Lung (tissue), 12 donors: ENCODE measurements around the gene STXBP5. TPM values are rescaled to one million over a fixed set of nuclear protein-coding genes. Genes with fewer than 3 reads are reported as not detected.

ENCODE experiments used
- ATAC-seq: fragments of 200-7000 bp; cut with Tn5 transposase; one replicate; pipeline ENCODE4 v1.9.1; 2020; ENCODE audit warnings: moderate number of reproducible peaks; ENCODE audit not compliant: insufficient read depth, low FRiP score
- DNase-seq, 3 donors: peaks; one replicate each; pipeline ENCODE4 v3.0.0-alpha.2; 2013 to 2017
- H3K27ac ChIP-seq, 2 donors: one replicate each; pipeline ENCODE4 v1.5.1; 2013; ENCODE audit warnings: mild to moderate bottlenecking in 2 of 2, moderate library complexity in 2 of 2, control low read depth in 1 of 2, inconsistent platforms in 1 of 2, low read depth in 1 of 2, low read length in 1 of 2
- H3K27me3 ChIP-seq, 3 donors: one replicate each; pipeline ENCODE4 v1.5.1; 2013; ENCODE audit warnings: low read length in 2 of 3; ENCODE audit not compliant: control insufficient read depth in 3 of 3, insufficient read depth in 3 of 3
- H3K36me3 ChIP-seq, 4 donors: one replicate each; pipeline ENCODE4 v1.5.1; 2013; ENCODE audit warnings: low read length in 4 of 4, mild to moderate bottlenecking in 1 of 4, moderate library complexity in 1 of 4; ENCODE audit not compliant: control insufficient read depth in 4 of 4, insufficient read depth in 4 of 4
- H3K4me1 ChIP-seq, 5 donors: one replicate each; pipeline ENCODE4 v1.5.1; 2013; ENCODE audit warnings: low read length in 5 of 5, mild to moderate bottlenecking in 2 of 5, moderate library complexity in 1 of 5; ENCODE audit not compliant: control insufficient read depth in 5 of 5, insufficient read depth in 5 of 5
- H3K4me3 ChIP-seq: one replicate; pipeline ENCODE4 v1.5.1; 2013; ENCODE audit warnings: mild to moderate bottlenecking, control low read depth, moderate library complexity
- H3K9ac ChIP-seq, 2 donors: one replicate each; pipeline ENCODE4 v1.5.1; 2013; ENCODE audit warnings: low read length in 2 of 2, control low read depth in 1 of 2; ENCODE audit not compliant: insufficient read depth in 1 of 2
- H3K9me3 ChIP-seq, 4 donors: one replicate each; pipeline ENCODE4 v1.5.1; 2013; ENCODE audit warnings: low read length in 3 of 4, mild to moderate bottlenecking in 1 of 4, moderate library complexity in 1 of 4; ENCODE audit not compliant: control insufficient read depth in 4 of 4, insufficient read depth in 3 of 4
- CTCF ChIP-seq: IDR thresholded peaks from 2 replicates; pipeline ENCODE4 v1.5.1; 2012; ENCODE audit warnings: mild to moderate bottlenecking; ENCODE audit errors: control extremely low read depth, extremely low read depth
- WGBS, 2 donors: extraction: QIAGEN DNeasy Blood & Tissue Kit; methylation state at CpG; one replicate each; pipeline ENCODE4 v1.1.7; 2013; 5-methylcytosine and 5-hydroxymethylcytosine counted together
- polyA plus RNA-seq, 2 donors: library from polyadenylated mRNA; stranded (reverse); fragments of 200-250 nt; gene quantifications; one replicate each; pipeline ENCODE4 v1.2.1, GENCODE V29; 2013
- total RNA-seq, 2 donors: library from RNA; depleted of rRNA in 1 of 2; stranded (reverse); fragments of >200 nt in 1 of 2; gene quantifications; one replicate each; pipeline ENCODE4 v1.2.1, GENCODE V29; 2014 to 2021
- donor health status: control.
- donor health status: control.
- donor health status: Bipolar disorder and iron deficiency.
- donor health status: healthy.
- donor health status: DM: yes; HTN: yes; CAD: no.

Gene STXBP5
- total and polyA plus RNA-seq, 4 donors, result 6.2 to 29.0 (median 12.9) TPM

GRCh38 chr6:147429794-147430193, 225.6 kb downstream of the STXBP5 start:
- Histone ChIP-seq H3K27me3 (no peaks in the 10 kb centered on the region), H3K9ac (no peak overlapping the region), H3K4me1 (peaks cover 0 to 2% (median 0%) of the 10 kb centered on the region in 5 donors), H3K36me3 (no peaks in the 10 kb centered on the region), H3K27ac (no peak overlapping the region), H3K4me3 (no peak overlapping the region), H3K9me3 (no peaks in the 10 kb centered on the region)
- 53 to 69% methylated on average over 3 of the region's 3 CpGs for WGBS, 2 donors
- no peak for TF ChIP-seq CTCF
- DNase-seq (no peak), ATAC-seq (no peak)

GRCh38 chr6:147430811-147431210, 226.6 kb downstream of the STXBP5 start:
- no peak for TF ChIP-seq CTCF
- Histone ChIP-seq H3K4me1 (peaks cover 0 to 2% (median 0%) of the 10 kb centered on the region in 5 donors), H3K4me3 (no peak overlapping the region), H3K36me3 (no peaks in the 10 kb centered on the region), H3K9ac (no peak overlapping the region), H3K9me3 (no peaks in the 10 kb centered on the region), H3K27ac (no peak overlapping the region), H3K27me3 (no peaks in the 10 kb centered on the region)
- 89 to 95% methylated on average over 2 of the region's 2 CpGs for WGBS, 2 donors
- ATAC-seq, result no peak
- DNase-seq, result no peak

GRCh38 chr6:147434076-147434475, 229.9 kb downstream of the STXBP5 start:
- 88 to 90% methylated on average over 4 of the region's 4 CpGs for WGBS, 2 donors
- Histone ChIP-seq H3K9me3 (no peaks in the 10 kb centered on the region), H3K36me3 (no peaks in the 10 kb centered on the region), H3K27me3 (no peaks in the 10 kb centered on the region), H3K4me3 (no peak overlapping the region), H3K9ac (no peak overlapping the region), H3K27ac (no peak overlapping the region), H3K4me1 (peaks cover 0 to 2% (median 0%) of the 10 kb centered on the region in 5 donors)
- DNase-seq (no peak), ATAC-seq (no peak)
- TF ChIP-seq CTCF, result no peak

- H3K27me3 ChIP-seq, result no peaks in the 10 kb centered on the region
- 65 to 78% methylated on average over 4 of the region's 4 CpGs for WGBS, 2 donors
- no peak for TF ChIP-seq CTCF
- ATAC-seq, result no peak
- no peaks in the 10 kb centered on the region for H3K36me3 ChIP-seq
- H3K9ac ChIP-seq, result no peak overlapping the region
- H3K4me3 ChIP-seq, result no peak overlapping the region
- peak in 2 of 3 donors; percentile 26 to 29 for DNase-seq
- H3K4me1 ChIP-seq, result peaks cover 0 to 2% (median 0%) of the 10 kb centered on the region in 5 donors
- no peaks in the 10 kb centered on the region for H3K9me3 ChIP-seq
- no peak overlapping the region for H3K27ac ChIP-seq
Observed at GRCh38 chr6:147434516-147434915, 230.3 kb downstream of the STXBP5 start.
